OCI-LY7 (cell line): ENCODE data around the gene CMTM8.

Source experiments
- EZH2phosphoT487 ChIP-seq: fragments of 200-600 bp; sonication (generic); IDR thresholded peaks from 2 replicates; pipeline ENCODE4 v1.6.1; 2018; ENCODE audit warnings: low read depth, borderline replicate concordance, mild to moderate bottlenecking, mixed run types, antibody characterized with exemption, low read length, moderate library complexity, mixed read lengths
- TF ChIP-seq, protein P1 (sequence below): fragments of 200-600 bp; sonication (generic); conservative IDR thresholded peaks from 2 replicates; pipeline ENCODE4 v1.5.1; 2014; ENCODE audit warnings: mild to moderate bottlenecking, antibody characterized with exemption, low read length, moderate library complexity, mixed read lengths

DNA sequence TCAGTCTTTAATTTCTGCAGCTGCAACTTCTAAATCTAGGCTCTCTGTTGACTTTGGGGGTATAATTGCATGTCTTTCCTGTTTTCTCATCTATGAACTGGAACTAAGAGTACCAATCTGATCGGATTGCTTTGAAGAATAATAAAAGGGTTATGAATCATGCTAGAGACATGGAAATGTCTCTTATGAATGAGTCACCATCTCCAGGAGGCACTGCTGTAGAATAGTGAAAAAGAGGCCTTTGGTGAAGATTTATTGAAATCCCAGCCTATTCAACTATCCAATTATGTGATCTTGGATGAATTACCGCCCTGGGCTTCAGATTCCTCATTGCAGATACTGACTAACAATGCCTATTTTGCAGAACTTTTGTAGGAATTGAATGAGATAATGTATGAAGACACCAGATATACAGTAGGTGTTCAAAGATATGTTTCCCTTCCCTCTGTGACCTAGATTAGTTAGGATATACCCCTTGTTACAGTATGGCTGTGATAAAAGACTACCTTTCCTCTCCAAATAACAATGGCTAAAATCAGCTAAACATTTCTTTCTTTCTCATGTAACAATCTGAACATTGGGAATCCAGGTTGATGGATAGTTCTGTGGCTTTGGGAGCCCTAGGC, 11.5 kb upstream of the CMTM8 start:
- TF ChIP-seq EZH2phosphoT487: no peak
- TF ChIP-seq, protein P1, sequence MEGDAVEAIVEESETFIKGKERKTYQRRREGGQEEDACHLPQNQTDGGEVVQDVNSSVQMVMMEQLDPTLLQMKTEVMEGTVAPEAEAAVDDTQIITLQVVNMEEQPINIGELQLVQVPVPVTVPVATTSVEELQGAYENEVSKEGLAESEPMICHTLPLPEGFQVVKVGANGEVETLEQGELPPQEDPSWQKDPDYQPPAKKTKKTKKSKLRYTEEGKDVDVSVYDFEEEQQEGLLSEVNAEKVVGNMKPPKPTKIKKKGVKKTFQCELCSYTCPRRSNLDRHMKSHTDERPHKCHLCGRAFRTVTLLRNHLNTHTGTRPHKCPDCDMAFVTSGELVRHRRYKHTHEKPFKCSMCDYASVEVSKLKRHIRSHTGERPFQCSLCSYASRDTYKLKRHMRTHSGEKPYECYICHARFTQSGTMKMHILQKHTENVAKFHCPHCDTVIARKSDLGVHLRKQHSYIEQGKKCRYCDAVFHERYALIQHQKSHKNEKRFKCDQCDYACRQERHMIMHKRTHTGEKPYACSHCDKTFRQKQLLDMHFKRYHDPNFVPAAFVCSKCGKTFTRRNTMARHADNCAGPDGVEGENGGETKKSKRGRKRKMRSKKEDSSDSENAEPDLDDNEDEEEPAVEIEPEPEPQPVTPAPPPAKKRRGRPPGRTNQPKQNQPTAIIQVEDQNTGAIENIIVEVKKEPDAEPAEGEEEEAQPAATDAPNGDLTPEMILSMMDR: no peak
